ENCODE measurements around the gene RNPS1.

The RNPS1 gene

DNA sequence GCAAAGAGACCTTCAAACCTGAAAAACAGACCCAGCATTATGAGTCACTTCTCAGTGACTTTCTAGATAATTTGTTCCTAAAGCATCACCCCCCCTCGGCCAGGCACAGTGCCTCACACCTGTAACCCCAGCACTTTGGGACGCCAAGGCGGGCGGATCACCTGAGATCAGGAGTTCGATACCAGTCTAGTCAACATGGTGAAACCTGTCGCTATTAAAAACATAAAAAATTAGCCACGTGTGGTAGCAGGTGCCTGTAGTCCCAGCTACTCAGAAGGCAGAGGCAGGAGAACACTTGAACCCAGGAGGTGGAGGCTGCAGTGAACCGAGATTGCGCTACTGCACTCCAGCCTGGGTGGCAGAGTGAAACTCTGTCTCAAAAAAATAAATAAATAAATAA, 24.3 kb upstream of the RNPS1 start:
- H3K36me3 ChIP-seq (ENCODE audit: insufficient read depth, low read length), result no peaks in the 10 kb centered on the region
- 93% methylated on average over 9 of the region's 9 CpGs for WGBS

DNA sequence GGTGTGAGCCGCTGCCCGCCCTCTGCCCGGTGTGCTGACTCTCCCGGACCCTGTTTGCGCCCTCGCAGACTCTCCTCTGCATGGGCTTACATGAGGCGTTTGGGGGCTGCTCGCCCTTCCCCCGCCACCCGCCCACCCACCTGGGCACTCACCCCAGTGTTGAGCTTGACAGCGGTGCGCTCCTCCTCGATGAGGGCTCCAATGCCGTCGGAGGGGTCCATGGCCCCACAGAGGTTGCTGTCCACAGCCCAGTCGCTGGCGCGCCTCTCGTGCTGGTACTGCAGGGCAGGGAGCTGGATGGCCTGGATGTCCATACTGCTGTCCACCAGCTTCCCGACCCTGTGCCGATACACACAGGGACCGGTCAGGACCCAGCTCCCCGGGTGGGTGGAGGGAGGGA, 21.4 kb upstream of the RNPS1 start:
- no peaks in the 10 kb centered on the region for H3K4me1 ChIP-seq (ENCODE audit: insufficient read depth, low read length)
- 93% methylated on average over 23 of the region's 23 CpGs for WGBS
- H3K36me3 ChIP-seq (ENCODE audit: insufficient read depth, low read length), result no peaks in the 10 kb centered on the region
- no peaks in the 10 kb centered on the region for H3K27me3 ChIP-seq (ENCODE audit: insufficient read depth, low read length)
- no peak overlapping the region for H3K9ac ChIP-seq (ENCODE audit: low read depth, low read length)
- H3K4me3 ChIP-seq (ENCODE audit: low read length), result no peak overlapping the region
- no peak overlapping the region for H3K27ac ChIP-seq (ENCODE audit: low read depth, low read length)
- H3K9me3 ChIP-seq (ENCODE audit: insufficient read depth, low read depth, low read length), result no peaks in the 10 kb centered on the region

More for the DNA sequence above, 24.3 kb upstream of the RNPS1 start:
- H3K27me3 ChIP-seq (ENCODE audit: insufficient read depth, low read length), result no peaks in the 10 kb centered on the region
- no peaks in the 10 kb centered on the region for H3K9me3 ChIP-seq (ENCODE audit: insufficient read depth, low read depth, low read length)
- no peak overlapping the region for H3K27ac ChIP-seq (ENCODE audit: low read depth, low read length)
- no peak overlapping the region for H3K9ac ChIP-seq (ENCODE audit: low read depth, low read length)
- no peak overlapping the region for H3K4me3 ChIP-seq (ENCODE audit: low read length)
- H3K4me1 ChIP-seq (ENCODE audit: insufficient read depth, low read length), result no peaks in the 10 kb centered on the region

DNA sequence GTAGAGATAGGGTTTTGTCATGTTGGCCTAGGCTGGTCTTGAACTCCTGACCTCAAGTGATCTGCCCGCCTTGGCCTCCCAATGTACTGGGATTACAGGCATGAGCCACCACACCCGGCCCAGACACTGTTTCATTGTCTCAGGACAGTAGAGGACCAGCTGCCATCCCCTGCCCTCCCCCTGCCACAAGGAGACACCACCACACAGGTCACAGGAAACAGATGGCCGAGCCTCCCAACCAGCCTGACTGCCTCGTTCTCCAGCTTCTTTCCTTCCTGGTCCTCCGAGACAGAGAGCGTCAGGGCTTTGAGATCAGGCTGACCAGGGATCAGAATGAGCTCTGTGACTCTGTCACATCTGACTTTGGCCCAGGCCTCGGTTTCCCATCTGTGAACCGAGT, 20.8 kb upstream of the RNPS1 start:
- WGBS, result 93% methylated on average over 8 of the region's 8 CpGs

DNA sequence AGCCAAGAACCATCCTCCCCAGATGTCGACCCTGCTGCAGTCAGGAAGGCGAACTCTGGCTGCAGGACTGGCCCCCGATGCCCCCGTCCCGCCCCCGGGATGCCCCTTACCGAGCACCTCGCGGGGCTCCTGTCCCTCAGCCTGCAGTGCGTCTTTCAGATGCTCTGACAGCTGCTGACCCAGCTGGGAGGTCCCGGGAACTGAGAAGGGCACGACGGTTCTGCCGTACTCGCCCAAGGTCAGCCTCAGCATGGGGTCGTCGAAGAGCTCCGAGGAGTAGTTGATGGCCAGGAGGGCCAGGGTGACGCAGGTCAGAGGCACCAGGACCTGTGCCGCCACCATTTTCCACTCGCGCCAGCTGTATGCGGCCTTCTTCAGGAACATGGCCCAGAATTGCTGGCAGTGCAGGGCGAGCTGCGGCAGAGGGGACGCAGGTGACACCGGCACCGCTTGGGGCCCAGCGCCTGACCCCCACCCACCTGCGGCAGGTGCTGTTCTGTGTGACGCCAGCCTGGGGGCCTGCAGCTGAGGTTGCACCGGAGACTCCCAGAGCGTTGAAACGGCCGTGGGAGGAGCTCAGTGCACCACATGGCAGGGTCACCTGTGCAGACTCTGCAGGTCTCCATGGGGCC, 20.1 kb upstream of the RNPS1 start:
- H3K27ac ChIP-seq (ENCODE audit: low read depth, low read length), result no peak overlapping the region
- H3K4me3 ChIP-seq (ENCODE audit: low read length), result no peak overlapping the region
- H3K9ac ChIP-seq (ENCODE audit: low read depth, low read length), result no peak overlapping the region
- no peaks in the 10 kb centered on the region for H3K9me3 ChIP-seq (ENCODE audit: insufficient read depth, low read depth, low read length)
- no peaks in the 10 kb centered on the region for H3K36me3 ChIP-seq (ENCODE audit: insufficient read depth, low read length)
- no peaks in the 10 kb centered on the region for H3K27me3 ChIP-seq (ENCODE audit: insufficient read depth, low read length)
- WGBS, result 90% methylated on average over 35 of the region's 35 CpGs
- no peaks in the 10 kb centered on the region for H3K4me1 ChIP-seq (ENCODE audit: insufficient read depth, low read length)

More for the DNA sequence above, 20.8 kb upstream of the RNPS1 start:
- Histone ChIP-seq H3K36me3 (ENCODE audit: insufficient read depth, low read length) (no peaks in the 10 kb centered on the region), H3K4me1 (ENCODE audit: insufficient read depth, low read length) (no peaks in the 10 kb centered on the region), H3K9me3 (ENCODE audit: insufficient read depth, low read depth, low read length) (no peaks in the 10 kb centered on the region), H3K27me3 (ENCODE audit: insufficient read depth, low read length) (no peaks in the 10 kb centered on the region), H3K27ac (ENCODE audit: low read depth, low read length) (no peak overlapping the region), H3K4me3 (ENCODE audit: low read length) (no peak overlapping the region), H3K9ac (ENCODE audit: low read depth, low read length) (no peak overlapping the region)

DNA sequence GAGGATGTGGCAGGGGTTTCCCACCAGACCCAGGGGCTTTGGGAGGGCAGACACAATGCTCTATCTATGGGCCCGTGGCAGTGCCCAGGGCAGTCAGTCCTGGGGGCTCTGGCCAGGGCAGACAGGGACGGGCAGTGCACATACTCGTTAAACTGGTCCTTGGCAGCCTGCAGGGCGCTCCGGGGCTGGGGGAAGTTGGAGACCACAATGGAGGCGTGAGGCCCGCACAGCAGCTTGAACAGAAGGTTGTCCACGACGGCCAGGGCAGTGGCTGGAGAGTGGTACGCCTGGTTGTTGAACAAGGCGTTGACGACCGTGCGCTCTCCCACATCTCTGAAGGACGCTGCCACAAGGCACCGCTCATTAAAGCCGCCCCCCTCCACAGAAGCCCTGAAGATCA, 18.6 kb upstream of the RNPS1 start:
- no peaks in the 10 kb centered on the region for H3K4me1 ChIP-seq (ENCODE audit: insufficient read depth, low read length)
- H3K4me3 ChIP-seq (ENCODE audit: low read length), result no peak overlapping the region
- no peaks in the 10 kb centered on the region for H3K36me3 ChIP-seq (ENCODE audit: insufficient read depth, low read length)
- WGBS, result 93% methylated on average over 17 of the region's 17 CpGs
- H3K27me3 ChIP-seq (ENCODE audit: insufficient read depth, low read length), result no peaks in the 10 kb centered on the region
- no peaks in the 10 kb centered on the region for H3K9me3 ChIP-seq (ENCODE audit: insufficient read depth, low read depth, low read length)
- no peak overlapping the region for H3K27ac ChIP-seq (ENCODE audit: low read depth, low read length)
- H3K9ac ChIP-seq (ENCODE audit: low read depth, low read length), result no peak overlapping the region

DNA sequence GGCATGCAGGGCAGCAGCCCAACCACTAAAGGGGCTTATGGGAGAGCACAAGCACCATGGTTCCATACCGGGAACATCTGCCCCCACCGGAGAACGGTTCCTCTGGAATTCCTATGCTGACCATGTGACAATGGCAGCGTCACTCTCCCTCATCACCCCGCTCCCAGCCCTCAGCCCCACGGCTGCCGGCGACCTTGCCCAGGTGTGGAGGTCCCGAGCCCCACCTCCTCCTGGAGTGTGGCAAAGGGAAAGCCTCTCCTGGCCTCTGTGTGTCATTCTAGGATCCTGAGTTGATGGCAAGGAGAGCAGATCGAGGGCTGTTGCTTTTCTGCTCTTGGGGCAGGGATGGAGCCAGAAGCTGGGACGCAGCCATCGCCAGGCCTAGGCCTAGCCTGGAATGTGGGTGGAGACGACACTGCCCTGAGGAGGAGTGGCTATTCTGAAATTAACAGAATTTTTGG, 17.8 kb upstream of the RNPS1 start:
- no peaks in the 10 kb centered on the region for H3K9me3 ChIP-seq (ENCODE audit: insufficient read depth, low read depth, low read length)
- no peak overlapping the region for H3K27ac ChIP-seq (ENCODE audit: low read depth, low read length)
- H3K4me1 ChIP-seq (ENCODE audit: insufficient read depth, low read length), result no peaks in the 10 kb centered on the region
- H3K36me3 ChIP-seq (ENCODE audit: insufficient read depth, low read length), result no peaks in the 10 kb centered on the region
- 89% methylated on average over 13 of the region's 13 CpGs for WGBS
- no peaks in the 10 kb centered on the region for H3K27me3 ChIP-seq (ENCODE audit: insufficient read depth, low read length)
- H3K9ac ChIP-seq (ENCODE audit: low read depth, low read length), result no peak overlapping the region
- no peak overlapping the region for H3K4me3 ChIP-seq (ENCODE audit: low read length)

DNA sequence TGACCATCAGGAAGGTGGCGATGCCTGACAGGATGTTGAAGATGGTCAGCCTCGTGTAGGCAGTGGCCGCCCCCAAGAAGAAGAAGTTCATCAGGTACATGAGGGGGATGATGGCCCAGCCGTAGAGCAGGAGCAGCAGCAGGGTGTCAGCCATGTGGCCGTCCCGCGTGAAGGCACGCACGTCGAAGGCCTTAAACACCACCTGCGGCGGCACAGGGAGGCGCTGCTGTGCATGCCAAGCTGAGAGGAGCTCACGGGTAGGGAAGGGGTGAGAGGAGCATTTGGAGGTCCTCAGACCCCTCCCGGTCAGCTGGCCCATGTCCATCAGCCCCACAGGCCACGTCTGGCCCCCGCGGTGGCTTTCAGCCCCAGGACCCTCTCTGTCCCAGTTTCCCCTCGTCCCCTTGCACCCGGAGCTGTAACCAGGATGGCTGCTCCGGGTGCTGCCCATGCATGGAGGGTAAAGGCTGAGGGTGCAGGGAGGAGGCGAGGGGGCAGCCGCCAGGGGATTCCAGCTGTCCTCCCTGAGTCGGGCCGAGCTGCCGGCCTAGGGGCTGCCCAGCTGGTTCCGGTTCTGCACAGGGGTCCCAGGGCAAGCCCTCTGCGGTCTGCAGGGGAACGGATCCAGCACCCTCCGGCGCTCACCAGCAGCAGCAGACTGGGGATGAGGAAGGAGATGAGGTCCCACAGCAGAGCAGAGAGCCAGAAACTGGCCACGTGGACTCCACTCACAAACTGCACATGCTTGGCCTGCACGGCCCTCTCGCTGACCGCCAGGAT, 17.1 kb upstream of the RNPS1 start:
- no peaks in the 10 kb centered on the region for H3K36me3 ChIP-seq (ENCODE audit: insufficient read depth, low read length)
- H3K27ac ChIP-seq (ENCODE audit: low read depth, low read length), result no peak overlapping the region
- 92% methylated on average over 35 of the region's 35 CpGs for WGBS
- H3K4me3 ChIP-seq (ENCODE audit: low read length), result no peak overlapping the region
- no peaks in the 10 kb centered on the region for H3K27me3 ChIP-seq (ENCODE audit: insufficient read depth, low read length)
- H3K9me3 ChIP-seq (ENCODE audit: insufficient read depth, low read depth, low read length), result no peaks in the 10 kb centered on the region
- no peak overlapping the region for H3K9ac ChIP-seq (ENCODE audit: low read depth, low read length)
- no peaks in the 10 kb centered on the region for H3K4me1 ChIP-seq (ENCODE audit: insufficient read depth, low read length)

DNA sequence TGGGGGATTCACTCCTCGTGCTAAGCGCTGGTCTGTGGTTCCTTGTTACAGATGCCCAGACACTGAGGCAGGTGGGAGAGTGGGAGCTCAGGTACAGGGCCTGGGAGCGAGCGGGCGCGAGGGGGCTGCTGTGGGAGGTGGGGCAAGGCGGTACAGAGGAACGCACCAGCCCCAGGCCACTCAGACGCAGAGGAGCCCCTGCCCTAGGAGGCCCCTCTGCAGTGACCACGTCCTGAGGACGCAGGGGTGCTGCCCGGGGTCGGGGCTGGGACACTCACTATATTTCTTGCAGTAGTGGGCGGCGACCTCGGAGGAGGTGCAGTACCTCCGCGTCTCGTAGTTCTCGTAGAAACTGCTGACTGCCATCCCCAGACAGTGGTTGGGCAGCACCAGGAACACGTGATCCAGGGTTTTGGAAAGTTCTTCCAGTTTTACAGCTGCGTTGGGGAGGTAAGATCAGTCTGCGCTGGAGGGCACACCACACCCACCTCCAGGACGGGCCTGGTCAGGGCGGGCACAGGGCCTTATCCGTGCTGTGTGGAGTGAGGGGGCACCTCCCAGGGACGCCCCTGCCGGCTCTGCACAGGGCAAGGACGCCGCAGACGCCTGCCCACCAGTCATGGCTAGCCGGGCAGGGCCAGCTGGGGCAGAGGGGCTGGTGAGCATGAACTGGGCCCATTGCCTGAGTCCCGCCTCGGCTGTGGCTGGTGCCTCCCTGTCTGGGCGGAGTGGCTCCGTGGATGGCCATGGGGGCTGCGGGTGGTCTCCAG, 16.3 kb upstream of the RNPS1 start:
- Histone ChIP-seq H3K9ac (ENCODE audit: low read depth, low read length) (no peak overlapping the region), H3K27ac (ENCODE audit: low read depth, low read length) (no peak overlapping the region), H3K4me3 (ENCODE audit: low read length) (no peak overlapping the region), H3K9me3 (ENCODE audit: insufficient read depth, low read depth, low read length) (no peaks in the 10 kb centered on the region), H3K36me3 (ENCODE audit: insufficient read depth, low read length) (no peaks in the 10 kb centered on the region), H3K27me3 (ENCODE audit: insufficient read depth, low read length) (no peaks in the 10 kb centered on the region), H3K4me1 (ENCODE audit: insufficient read depth, low read length) (no peaks in the 10 kb centered on the region)
- WGBS, result 93% methylated on average over 37 of the region's 37 CpGs

DNA sequence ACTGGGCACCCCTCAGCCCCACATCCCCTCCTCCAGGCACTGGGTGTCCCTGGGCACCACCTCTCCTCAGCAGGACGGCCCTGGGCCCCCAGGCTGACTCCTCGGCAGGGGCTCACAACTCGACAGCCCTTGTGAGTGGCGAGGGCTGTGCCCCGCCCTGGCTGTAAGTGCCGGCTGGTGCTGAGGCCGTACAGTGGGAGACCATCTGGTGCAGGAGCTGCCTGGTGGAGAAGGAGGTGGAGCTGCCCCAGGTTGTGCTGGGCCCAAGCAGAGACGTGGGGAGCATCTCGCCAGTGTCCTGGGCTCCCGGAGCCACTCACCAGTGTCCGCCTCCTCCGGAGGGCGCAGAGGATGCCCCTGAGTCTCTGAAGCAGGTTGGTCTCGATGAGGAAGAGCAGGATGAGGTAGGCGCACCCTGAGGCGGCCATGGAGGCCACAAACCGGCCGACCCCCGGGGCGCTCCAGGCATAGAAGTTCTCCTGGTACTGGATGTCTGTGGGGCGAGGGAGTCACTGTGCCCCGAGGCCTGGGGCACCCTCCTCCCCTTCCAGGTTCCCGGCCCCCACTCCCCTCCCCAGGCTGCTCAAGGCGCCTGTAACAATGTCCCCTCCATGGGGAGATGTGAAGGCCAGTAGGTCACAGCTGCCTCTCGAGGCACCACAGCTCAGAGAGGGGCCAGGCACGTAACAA, 15.1 kb upstream of the RNPS1 start:
- no peaks in the 10 kb centered on the region for H3K9me3 ChIP-seq (ENCODE audit: insufficient read depth, low read depth, low read length)
- no peaks in the 10 kb centered on the region for H3K36me3 ChIP-seq (ENCODE audit: insufficient read depth, low read length)
- no peaks in the 10 kb centered on the region for H3K4me1 ChIP-seq (ENCODE audit: insufficient read depth, low read length)
- no peak overlapping the region for H3K4me3 ChIP-seq (ENCODE audit: low read length)
- no peak overlapping the region for H3K9ac ChIP-seq (ENCODE audit: low read depth, low read length)
- H3K27ac ChIP-seq (ENCODE audit: low read depth, low read length), result no peak overlapping the region
- no peaks in the 10 kb centered on the region for H3K27me3 ChIP-seq (ENCODE audit: insufficient read depth, low read length)
- 88% methylated on average over 26 of the region's 26 CpGs for WGBS

DNA sequence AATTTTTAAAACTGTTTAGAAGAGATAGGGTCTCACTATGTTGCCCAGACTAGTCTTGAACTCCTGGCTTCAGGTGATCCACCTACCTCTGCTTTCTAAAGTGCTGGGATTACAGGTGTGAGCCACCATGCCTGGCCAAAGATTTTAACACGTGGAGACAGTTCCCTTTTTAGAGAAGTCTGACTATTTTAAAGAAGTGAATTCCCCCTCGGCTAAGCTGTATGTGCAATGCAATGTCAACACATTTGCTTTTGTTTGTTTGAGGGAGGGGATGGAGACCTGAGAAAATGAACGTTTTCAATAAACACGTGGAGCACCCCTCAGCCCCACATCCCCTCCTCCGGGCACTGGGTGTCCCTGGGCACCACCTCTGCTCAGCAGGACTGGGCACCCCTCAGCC, 14.3 kb upstream of the RNPS1 start:
- H3K4me1 ChIP-seq (ENCODE audit: insufficient read depth, low read length), result no peaks in the 10 kb centered on the region
- H3K36me3 ChIP-seq (ENCODE audit: insufficient read depth, low read length), result no peaks in the 10 kb centered on the region
- H3K9me3 ChIP-seq (ENCODE audit: insufficient read depth, low read depth, low read length), result no peaks in the 10 kb centered on the region
- no peak overlapping the region for H3K4me3 ChIP-seq (ENCODE audit: low read length)
- H3K27ac ChIP-seq (ENCODE audit: low read depth, low read length), result no peak overlapping the region
- WGBS, result 69% methylated on average over 2 of the region's 5 CpGs
- no peaks in the 10 kb centered on the region for H3K27me3 ChIP-seq (ENCODE audit: insufficient read depth, low read length)
- H3K9ac ChIP-seq (ENCODE audit: low read depth, low read length), result no peak overlapping the region

Data from HUES64 (cell line).